Right atrium auricular region (tissue), 2 donors: ENCODE data around the gene ACTRT2. TPM values are rescaled to one million over a fixed set of nuclear protein-coding genes. Genes with fewer than 3 reads are reported as not detected.
A peak's percentile ranks its signal among the peaks of the same experiment; 100 is the strongest.

Source experiments
- DNase-seq: peaks from one replicate; pipeline ENCODE4 v3.0.0-alpha.2; 2019; ENCODE audit warnings: low spot score
- H3K27ac ChIP-seq, 2 donors: fragments of 200-600 bp; sonication (generic); 1 replicate in 1 of 2; 2 replicates in 1 of 2; pipeline ENCODE4 v1.5.1; 2016 to 2019
- H3K27me3 ChIP-seq, 2 donors: fragments of 200-600 bp; sonication (generic); one replicate each; pipeline versions ENCODE4 v1.5.1 to v1.6.0; 2017 to 2019
- H3K36me3 ChIP-seq: fragments of 200-600 bp; sonication (generic); one replicate; pipeline ENCODE4 v1.5.1; 2016
- H3K4me1 ChIP-seq, 2 donors: fragments of 200-600 bp; sonication (generic); one replicate each; pipeline versions ENCODE4 v1.5.1 to v1.6.0; 2017 to 2019
- H3K4me3 ChIP-seq, 2 donors: fragments of 200-600 bp; sonication (generic); 1 replicate in 1 of 2; 2 replicates in 1 of 2; pipeline ENCODE4 v1.5.1; 2017 to 2019; ENCODE audit warnings: mild to moderate bottlenecking in 1 of 2, moderate library complexity in 1 of 2
- H3K9me3 ChIP-seq, 2 donors: fragments of 200-600 bp; sonication (generic); one replicate each; pipeline ENCODE4 v1.5.1; 2019
- CTCF ChIP-seq, 2 donors: fragments of 200-600 bp; sonication (generic); IDR thresholded peaks; one replicate each; pipeline ENCODE4 v1.5.1; 2019; ENCODE audit warnings: antibody characterized with exemption in 2 of 2
- total RNA-seq, 2 donors: library from RNA; depleted of rRNA; stranded (reverse); fragments of >200 nt; gene quantifications; one replicate each; pipeline ENCODE4 v1.1.0, GENCODE V29; 2016

Gene ACTRT2
- total RNA-seq, 2 donors from 2014 or later = not detected

DNA sequence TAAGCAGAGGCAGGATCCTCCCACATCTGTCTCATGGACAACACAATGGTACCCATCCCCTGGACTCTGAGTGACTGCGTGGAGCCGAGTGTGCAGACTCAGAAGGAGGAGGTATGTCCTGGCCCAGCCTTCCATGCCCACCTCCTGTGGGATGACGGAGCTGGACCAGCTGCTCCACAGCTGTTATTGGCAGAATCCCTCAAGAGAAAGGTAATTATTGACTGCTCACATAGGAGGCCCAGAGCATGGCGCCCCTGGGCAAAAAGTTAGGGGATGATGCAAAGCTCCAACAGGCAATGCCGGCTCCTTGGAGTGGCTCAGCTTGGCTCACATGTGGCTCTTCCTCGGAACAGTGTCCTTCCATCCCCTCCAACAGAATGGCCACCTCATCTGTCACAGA, 12.2 kb upstream of the ACTRT2 start:
- no peak for DNase-seq
- Histone ChIP-seq H3K4me3 (no peak overlapping the region), H3K9me3 (peaks cover 4 to 6% of the 10 kb centered on the region in 2 donors), H3K4me1 (peaks cover 0 to 9% of the 10 kb centered on the region in 2 donors), H3K27me3 (peaks cover 0 to 6% of the 10 kb centered on the region in 2 donors), H3K27ac (no peak overlapping the region), H3K36me3 (no peaks in the 10 kb centered on the region)
- no peak for TF ChIP-seq CTCF (IDR thresholded peaks at IDR 0.05)

GRCh38 chr1:3009556-3009955, 11.7 kb upstream of the ACTRT2 start:
- Histone ChIP-seq H3K4me1 (peaks cover 0 to 9% of the 10 kb centered on the region in 2 donors), H3K27me3 (peaks cover 0 to 6% of the 10 kb centered on the region in 2 donors), H3K9me3 (peaks cover 4 to 6% of the 10 kb centered on the region in 2 donors), H3K27ac (no peak overlapping the region), H3K36me3 (no peaks in the 10 kb centered on the region), H3K4me3 (no peak overlapping the region)
- no peak for DNase-seq
- no peak for TF ChIP-seq CTCF (IDR thresholded peaks at IDR 0.05)

DNA sequence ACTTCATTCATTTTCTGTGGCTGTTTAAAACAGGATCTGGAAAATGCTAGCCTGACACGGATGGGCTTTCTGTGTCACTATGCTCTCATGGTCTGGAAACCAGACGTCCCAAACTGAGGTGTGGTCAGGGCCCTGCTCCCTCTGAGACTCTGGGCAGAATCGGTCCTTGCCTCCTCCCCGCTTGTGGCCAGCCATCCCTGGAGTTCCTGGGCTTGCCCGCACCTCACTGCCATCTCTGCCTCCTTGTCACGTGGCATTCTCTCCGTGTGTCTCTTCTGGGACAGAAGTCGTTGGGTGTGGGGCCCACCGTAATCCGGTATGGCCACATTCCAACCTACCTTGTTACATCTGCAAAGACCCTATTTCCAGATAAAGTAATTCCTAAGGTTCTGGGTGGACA, 10.1 kb upstream of the ACTRT2 start:
- Histone ChIP-seq H3K36me3 (no peaks in the 10 kb centered on the region), H3K4me1 (peaks cover 0 to 9% of the 10 kb centered on the region in 2 donors), H3K27ac (no peak overlapping the region), H3K9me3 (peaks cover 4 to 6% of the 10 kb centered on the region in 2 donors), H3K4me3 (no peak overlapping the region), H3K27me3 (peaks cover 0 to 6% of the 10 kb centered on the region in 2 donors)
- no peak for DNase-seq
- TF ChIP-seq CTCF (IDR thresholded peaks at IDR 0.05) = no peak

DNA sequence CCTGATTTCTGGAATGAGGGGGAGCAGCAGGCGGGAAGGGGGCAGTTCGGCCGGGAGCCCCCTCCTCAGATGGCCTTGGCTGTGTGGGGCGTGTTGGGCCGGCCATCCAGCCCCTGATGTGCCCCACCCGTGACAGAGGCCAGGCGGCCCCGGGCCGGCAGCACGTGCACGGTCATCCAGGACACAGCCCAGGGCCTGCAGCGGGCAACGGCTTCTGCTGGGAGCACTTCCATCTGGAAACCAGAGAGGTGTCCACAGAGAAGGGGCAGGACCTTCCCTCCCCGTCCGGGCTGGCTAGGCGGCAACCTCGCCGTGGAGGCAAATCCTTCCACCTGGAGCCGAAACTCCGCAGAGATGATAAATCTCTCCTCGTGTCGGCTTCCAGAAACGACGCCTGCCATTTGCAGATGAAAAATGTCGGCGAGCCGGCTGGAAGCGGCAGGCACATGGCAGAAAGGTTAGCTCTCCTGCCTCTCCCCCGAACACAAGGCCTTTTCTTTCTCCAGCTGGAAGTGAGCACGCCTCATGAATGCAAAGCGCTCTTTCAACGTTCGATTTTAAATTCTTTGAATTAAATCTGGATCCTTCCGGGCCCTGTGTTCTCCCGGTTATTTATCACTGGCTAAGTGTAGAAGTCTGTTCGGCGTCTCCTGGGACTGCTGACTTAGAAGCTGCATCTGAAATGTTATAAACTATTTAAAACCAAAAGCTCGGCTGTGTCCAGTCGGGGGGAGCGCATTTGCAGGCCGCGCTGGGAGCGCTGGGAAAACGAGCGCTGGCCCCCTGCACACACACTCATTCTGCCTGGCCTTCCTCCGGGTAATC, 9.4 kb upstream of the ACTRT2 start:
- no peak for TF ChIP-seq CTCF (IDR thresholded peaks at IDR 0.05)
- H3K4me1 ChIP-seq = peaks cover 0 to 9% of the 10 kb centered on the region in 2 donors
- peaks cover 4 to 6% of the 10 kb centered on the region in 2 donors for H3K9me3 ChIP-seq
- no peak overlapping the region for H3K27ac ChIP-seq
- no peak for DNase-seq
- H3K27me3 ChIP-seq = peaks cover 0 to 6% of the 10 kb centered on the region in 2 donors
- no peaks in the 10 kb centered on the region for H3K36me3 ChIP-seq
- H3K4me3 ChIP-seq = no peak overlapping the region

DNA sequence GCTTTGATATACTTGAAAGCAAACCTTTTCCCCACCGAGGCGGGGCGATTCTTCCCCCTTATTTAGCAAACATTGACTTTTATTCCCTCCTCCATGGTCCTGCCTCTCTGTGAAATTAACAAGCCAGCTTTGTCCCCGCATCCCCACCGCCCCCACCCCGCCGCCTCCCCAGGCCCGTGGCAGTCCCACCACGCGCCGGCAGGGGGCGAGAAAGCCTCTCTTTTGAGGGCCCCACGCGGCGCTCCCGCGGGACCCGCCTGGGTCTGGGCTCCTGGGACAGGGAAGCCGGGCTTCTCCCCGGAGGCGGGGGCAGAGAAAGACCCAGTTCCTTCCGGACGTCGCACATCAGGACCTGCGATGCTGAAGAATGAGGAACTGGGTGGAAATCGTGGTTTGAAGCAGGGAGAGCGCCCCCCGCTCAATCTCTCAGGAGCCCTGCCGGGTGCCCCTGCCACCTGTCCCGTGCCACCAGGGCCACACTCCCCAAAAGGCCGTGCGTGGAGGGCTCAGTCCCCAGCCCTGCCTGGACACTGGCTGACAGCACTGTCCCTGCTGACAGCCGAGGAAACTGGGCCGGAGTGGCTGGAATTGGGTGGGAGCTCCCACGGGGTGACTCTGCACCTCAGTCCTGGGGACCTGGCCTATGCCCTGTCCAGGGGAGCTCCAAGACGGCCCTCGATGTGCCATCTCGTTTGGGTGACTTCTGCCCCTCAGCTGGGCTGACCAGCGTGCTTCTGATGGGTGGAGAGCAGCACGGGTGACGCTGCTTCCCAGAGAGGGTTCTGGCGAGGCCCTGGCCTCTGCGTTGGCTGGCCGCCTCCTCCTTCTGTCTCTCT, 8.6 kb upstream of the ACTRT2 start:
- H3K36me3 ChIP-seq = no peaks in the 10 kb centered on the region
- H3K9me3 ChIP-seq = peaks cover 0 to 4% of the 10 kb centered on the region in 2 donors
- H3K4me3 ChIP-seq = no peak overlapping the region
- DNase-seq = no peak
- peak; percentile 85 to 96 for TF ChIP-seq CTCF (IDR thresholded peaks at IDR 0.05)
- peaks cover 0 to 9% of the 10 kb centered on the region in 2 donors for H3K4me1 ChIP-seq
- H3K27me3 ChIP-seq = peaks cover 0 to 6% of the 10 kb centered on the region in 2 donors
- no peak overlapping the region for H3K27ac ChIP-seq
